Right hindlimb (tissue), 1 donor: Measurements from ENCODE around the gene NUDT9.
A peak's percentile ranks its signal among the peaks of the same experiment; 100 is the strongest.
"Not testable (repeated sequence)": the region's sequence is repeated elsewhere in the genome, so short reads cannot be mapped to it uniquely, and the experiment has no call there.

Source experiments
- DNase-seq: peaks from one replicate; pipeline ENCODE4 v3.0.0-alpha.2; 2018

The NUDT9 gene

GRCh38 chr4:87469390-87469789 lies 47.0 kb downstream of the NUDT9 start:
- no peak for DNase-seq

GRCh38 chr4:87476934-87477333 lies 54.6 kb downstream of the NUDT9 start:
- no peak for DNase-seq

GRCh38 chr4:87478732-87479250 lies 56.4 kb downstream of the NUDT9 start:
- no peak for DNase-seq

GRCh38 chr4:87481377-87481776 lies 59.0 kb downstream of the NUDT9 start:
- no peak for DNase-seq

- not testable (repeated sequence) for DNase-seq
Observed at GRCh38 chr4:87483247-87483646, 60.9 kb downstream of the NUDT9 start.

- not testable (repeated sequence) for DNase-seq
Observed at GRCh38 chr4:87488666-87489065, 66.3 kb downstream of the NUDT9 start.

GRCh38 chr4:87489678-87490077 lies 67.3 kb downstream of the NUDT9 start:
- peak; percentile 38 for DNase-seq

GRCh38 chr4:87490664-87491369 lies 68.4 kb downstream of the NUDT9 start:
- DNase-seq: no peak

GRCh38 chr4:87491436-87491835 lies 69.1 kb downstream of the NUDT9 start:
- DNase-seq: no peak

GRCh38 chr4:87491851-87492250 lies 69.5 kb downstream of the NUDT9 start:
- DNase-seq: not testable (repeated sequence)

- DNase-seq: no peak
Observed at GRCh38 chr4:87493115-87493514, 70.7 kb downstream of the NUDT9 start.

- no peak for DNase-seq
Observed at GRCh38 chr4:87497159-87497558, 74.8 kb downstream of the NUDT9 start.

- DNase-seq: no peak
Observed at GRCh38 chr4:87497578-87497977, 75.2 kb downstream of the NUDT9 start.

- peak; percentile 45 for DNase-seq
Observed at GRCh38 chr4:87498446-87498900, 76.1 kb downstream of the NUDT9 start.

- no peak for DNase-seq
Observed at GRCh38 chr4:87499403-87500091, 77.2 kb downstream of the NUDT9 start.

GRCh38 chr4:87500092-87500462 lies 77.7 kb downstream of the NUDT9 start:
- no peak for DNase-seq

GRCh38 chr4:87502580-87503238 lies 80.3 kb downstream of the NUDT9 start:
- DNase-seq: no peak

- DNase-seq: no peak
Observed at GRCh38 chr4:87505862-87506261, 83.5 kb downstream of the NUDT9 start.

- DNase-seq: no peak
Observed at GRCh38 chr4:87506974-87507701, 84.8 kb downstream of the NUDT9 start.
